B cell (primary cell): Measurements from ENCODE around the gene RYK. TPM values are rescaled to one million over a fixed set of nuclear protein-coding genes. Genes with fewer than 3 reads are reported as not detected.

Source experiments
- ATAC-seq: fragments of 200-7000 bp; cut with Tn5 transposase; one replicate; pipeline ENCODE4 v1.10.0; 2021; ENCODE audit warnings: low read depth, mild to moderate bottlenecking, moderate number of reproducible peaks, moderate library complexity
- CTCF ChIA-PET: fragments of 350-600 bp; sonication (Branson Sonifier 250); formaldehyde crosslinking; loops from one replicate; lab custom pipeline; 2021; ENCODE audit warnings: antibody characterized with exemption, inconsistent platforms; lab: Charles Lee
- POLR2A ChIA-PET: fragments of 350-600 bp; sonication (Branson Sonifier 250); formaldehyde crosslinking; loops from one replicate; lab custom pipeline; 2021; ENCODE audit warnings: antibody characterized with exemption; lab: Charles Lee
- DNase-seq: peaks from one replicate; pipeline ENCODE4 v3.0.0; 2013
- H2AFZ ChIP-seq: 2 replicates; pipeline ENCODE4 v1.6.1; 2012; ENCODE audit warnings: mild to moderate bottlenecking, low read depth, low read length; ENCODE audit not compliant: insufficient read depth, poor library complexity, severe bottlenecking
- H3K27ac ChIP-seq, 2 donors: 1 replicate in 1 of 2; 2 replicates in 1 of 2; pipeline ENCODE4 v1.5.1; 2012 to 2013; ENCODE audit warnings: low read length in 2 of 2, mild to moderate bottlenecking in 2 of 2, moderate library complexity in 1 of 2
- H3K27me3 ChIP-seq, 4 experiments: fragments of 200-600 bp in 1 of 4; sonication (generic) in 1 of 4; replicated peaks in 1 of 4; 1 replicate in 2 of 4; 2 replicates in 2 of 4; pipeline versions ENCODE4 v1.6.1 to v1.7.0; 2013 to 2016; ENCODE audit warnings: low read length in 3 of 4, mild to moderate bottlenecking in 2 of 4, mixed read lengths in 1 of 4, moderate library complexity in 1 of 4; ENCODE audit not compliant: insufficient read depth in 4 of 4, control insufficient read depth in 3 of 4; ENCODE audit errors: control extremely low read depth in 1 of 4
- H3K36me3 ChIP-seq, 2 experiments: replicated peaks in 1 of 2; 1 replicate in 1 of 2; 2 replicates in 1 of 2; pipeline versions ENCODE4 v1.6.1 to v1.7.1; 2013; ENCODE audit warnings: low read length in 1 of 2; ENCODE audit not compliant: insufficient read depth in 2 of 2, control insufficient read depth in 1 of 2; ENCODE audit errors: control extremely low read depth in 1 of 2, extremely low read depth in 1 of 2
- H3K4me1 ChIP-seq, 2 donors: fragments of 200-600 bp in 1 of 2; sonication (generic) in 1 of 2; 1 replicate in 1 of 2; 2 replicates in 1 of 2; pipeline versions ENCODE4 v1.5.1 to v1.6.1; 2013 to 2017; ENCODE audit warnings: low read length in 2 of 2; ENCODE audit not compliant: control insufficient read depth in 2 of 2, insufficient read depth in 2 of 2
- H3K4me2 ChIP-seq: replicated peaks from 2 replicates; pipeline ENCODE3; 2012; ENCODE audit warnings: mild to moderate bottlenecking, low read depth, low read length; ENCODE audit not compliant: poor library complexity, severe bottlenecking
- H3K4me3 ChIP-seq, 5 experiments: fragments of 200-600 bp in 1 of 5; sonication (generic) in 1 of 5; 1 replicate in 3 of 5; 2 replicates in 2 of 5; pipeline versions ENCODE4 v1.5.1 to v1.7.0; 2011 to 2016; ENCODE audit warnings: low read length in 4 of 5, mild to moderate bottlenecking in 4 of 5, low read depth in 2 of 5, control low read depth in 1 of 5, moderate library complexity in 1 of 5; ENCODE audit not compliant: insufficient read depth in 1 of 5; ENCODE audit errors: control extremely low read depth in 1 of 5, extremely low read depth in 1 of 5
- H3K79me2 ChIP-seq: fragments of 200-600 bp; sonication (generic); one replicate; pipeline ENCODE4 v1.6.0; 2016; ENCODE audit warnings: low read length; ENCODE audit not compliant: control insufficient read depth, insufficient read depth
- H3K9ac ChIP-seq: fragments of 200-600 bp; sonication (generic); 2 replicates; pipeline ENCODE4 v1.6.1; 2017; ENCODE audit warnings: mild to moderate bottlenecking, low read length, moderate library complexity
- H3K9me3 ChIP-seq, 3 donors: one replicate each; pipeline versions ENCODE4 v1.6.1 to v1.7.1; 2013; ENCODE audit warnings: low read length in 2 of 3; ENCODE audit not compliant: control insufficient read depth in 2 of 3, insufficient read depth in 1 of 3; ENCODE audit errors: control extremely low read depth in 1 of 3
- H4K20me1 ChIP-seq: 2 replicates; pipeline ENCODE4 v1.6.0; 2012; ENCODE audit warnings: mild to moderate bottlenecking, low read length; ENCODE audit not compliant: insufficient read depth, control insufficient read depth, poor library complexity, severe bottlenecking
- H3K27ac Mint-ChIP-seq: one replicate; pipeline ENCODE4 v1.8.0; 2021; ENCODE audit warnings: mixed read lengths
- H3K27me3 Mint-ChIP-seq: one replicate; pipeline ENCODE4 v1.8.0; 2021; ENCODE audit warnings: mixed read lengths
- H3K4me1 Mint-ChIP-seq: one replicate; pipeline ENCODE4 v1.8.0; 2021; ENCODE audit warnings: mixed read lengths
- H3K4me3 Mint-ChIP-seq: one replicate; pipeline ENCODE4 v1.8.0; 2021; ENCODE audit warnings: mixed read lengths
- H3K9me3 Mint-ChIP-seq: one replicate; pipeline ENCODE4 v1.8.0; 2022; ENCODE audit warnings: mixed read lengths; ENCODE audit not compliant: insufficient read depth
- EZH2 ChIP-seq: IDR thresholded peaks from 2 replicates; pipeline ENCODE4 v1.6.1; 2012; ENCODE audit warnings: borderline replicate concordance, low read depth, mild to moderate bottlenecking, moderate library complexity, low read length; ENCODE audit not compliant: insufficient read depth, poor library complexity, severe bottlenecking
- WGBS: methylation state at CpG from one replicate; pipeline ENCODE4 v1.1.5; 2013; ENCODE audit warnings: missing lambda C conversion rate; ENCODE audit not compliant: insufficient coverage; 5-methylcytosine and 5-hydroxymethylcytosine counted together
- intact Hi-C: fragments of 100-400 bp; cut with micrococcal nuclease; formaldehyde crosslinking; loops from one replicate; pipeline ENCODE4 v1.10.0; 2022
- polyA plus RNA-seq: library from polyadenylated mRNA; depleted of rRNA; stranded (reverse); fragments of >200 nt; gene quantifications from 2 replicates; pipeline ENCODE4 v1.2.3, GENCODE V29; 2012
- total RNA-seq, 2 donors: library from RNA; stranded (reverse); fragments of 120-200 nt in 1 of 2; gene quantifications; 1 replicate in 1 of 2; 2 replicates in 1 of 2; pipeline versions ENCODE4 v1.2.3 to v1.2.4, GENCODE V29; 2013 to 2022
- TF ChIP-seq, protein P1 (sequence below): fragments of 200-600 bp; IDR thresholded peaks from one replicate; pipeline ENCODE4 v1.8.0; 2022; ENCODE audit warnings: antibody characterized with exemption, mild to moderate bottlenecking

The RYK gene
- total and polyA plus RNA-seq, 2 donors (not counting 1 experiment from before 2014, with no cell fraction given): 16.9 to 67.7 TPM

DNA sequence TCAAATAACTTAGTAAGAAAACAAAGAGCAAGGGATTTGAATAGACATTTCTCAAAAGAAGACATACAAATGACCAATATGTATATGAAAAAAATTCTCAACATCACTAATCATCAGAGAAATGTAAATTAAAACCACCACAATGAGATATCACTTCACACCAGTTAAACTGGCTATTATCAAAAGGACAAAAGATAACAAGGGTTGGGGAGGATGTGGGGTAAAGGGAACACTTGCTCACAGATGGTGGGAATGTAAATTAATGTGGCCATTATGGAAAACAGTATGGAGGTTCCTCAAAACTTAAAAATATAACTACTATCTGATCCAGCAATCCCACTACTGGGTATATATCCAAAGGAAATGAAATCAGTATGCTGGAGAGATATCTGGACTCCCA lies 46.0 kb upstream of the RYK start:
- H3K4me1 ChIP-seq: peaks cover 8 to 9% of the 10 kb centered on the region in 2 donors
- no peak overlapping the region for H3K27ac ChIP-seq
- Mint-ChIP-seq H3K27me3 (peaks cover 16% of the 10 kb centered on the region), H3K9me3 (peaks cover 5% of the 10 kb centered on the region), H3K27ac (no peak overlapping the region), H3K4me1 (no peaks in the 10 kb centered on the region), H3K4me3 (no peak overlapping the region)
- ChIA-PET POLR2A (no interaction called here), CTCF (interaction anchor here (0.9 kb wide), 1 partner anchor 12 kb away, joined by 3 read pairs; no protein-coding TSS in a partner anchor)
- intact Hi-C loops: no loop called here
- no peak for DNase-seq
- no peaks in the 10 kb centered on the region for H3K79me2 ChIP-seq
- H3K9me3 ChIP-seq: no peaks in the 10 kb centered on the region
- H2AFZ ChIP-seq: no peak overlapping the region
- ATAC-seq: no peak
- no peak overlapping the region for H3K4me3 ChIP-seq
- peaks cover 0 to 4% (median 2%) of the 10 kb centered on the region in 4 experiments for H3K27me3 ChIP-seq
- no peaks in the 10 kb centered on the region for H4K20me1 ChIP-seq
- no peak for TF ChIP-seq EZH2
- TF ChIP-seq, protein P1, sequence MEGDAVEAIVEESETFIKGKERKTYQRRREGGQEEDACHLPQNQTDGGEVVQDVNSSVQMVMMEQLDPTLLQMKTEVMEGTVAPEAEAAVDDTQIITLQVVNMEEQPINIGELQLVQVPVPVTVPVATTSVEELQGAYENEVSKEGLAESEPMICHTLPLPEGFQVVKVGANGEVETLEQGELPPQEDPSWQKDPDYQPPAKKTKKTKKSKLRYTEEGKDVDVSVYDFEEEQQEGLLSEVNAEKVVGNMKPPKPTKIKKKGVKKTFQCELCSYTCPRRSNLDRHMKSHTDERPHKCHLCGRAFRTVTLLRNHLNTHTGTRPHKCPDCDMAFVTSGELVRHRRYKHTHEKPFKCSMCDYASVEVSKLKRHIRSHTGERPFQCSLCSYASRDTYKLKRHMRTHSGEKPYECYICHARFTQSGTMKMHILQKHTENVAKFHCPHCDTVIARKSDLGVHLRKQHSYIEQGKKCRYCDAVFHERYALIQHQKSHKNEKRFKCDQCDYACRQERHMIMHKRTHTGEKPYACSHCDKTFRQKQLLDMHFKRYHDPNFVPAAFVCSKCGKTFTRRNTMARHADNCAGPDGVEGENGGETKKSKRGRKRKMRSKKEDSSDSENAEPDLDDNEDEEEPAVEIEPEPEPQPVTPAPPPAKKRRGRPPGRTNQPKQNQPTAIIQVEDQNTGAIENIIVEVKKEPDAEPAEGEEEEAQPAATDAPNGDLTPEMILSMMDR: no peak
- H3K9ac ChIP-seq: no peak overlapping the region
- no peak overlapping the region for H3K4me2 ChIP-seq
- no peaks in the 10 kb centered on the region for H3K36me3 ChIP-seq

DNA sequence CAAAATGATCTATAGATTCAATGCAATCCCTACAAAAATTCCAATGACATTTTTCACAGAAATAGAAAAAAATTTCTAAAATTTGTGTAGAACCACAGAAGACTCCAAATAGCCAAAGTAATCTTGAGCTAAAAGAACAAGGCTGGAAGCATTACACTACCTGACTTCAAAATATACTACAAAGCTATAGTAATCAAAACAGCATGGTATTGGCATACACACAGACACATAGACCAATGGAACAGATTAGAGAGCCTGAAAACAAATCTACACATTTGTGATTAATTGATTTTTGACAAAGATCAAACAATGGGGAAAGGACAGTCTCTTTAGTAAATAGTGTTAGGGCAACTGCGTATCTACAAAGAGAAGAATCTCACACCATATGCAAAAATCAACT lies 45.3 kb upstream of the RYK start:
- Histone ChIP-seq H3K9ac (no peak overlapping the region), H3K4me3 (no peak overlapping the region), H3K9me3 (no peaks in the 10 kb centered on the region), H3K4me2 (no peak overlapping the region), H2AFZ (no peak overlapping the region), H3K27ac (no peak overlapping the region), H3K27me3 (peaks cover 0 to 4% (median 2%) of the 10 kb centered on the region in 4 experiments), H3K79me2 (no peaks in the 10 kb centered on the region), H3K36me3 (no peaks in the 10 kb centered on the region), H3K4me1 (peaks cover 8 to 9% of the 10 kb centered on the region in 2 donors), H4K20me1 (no peaks in the 10 kb centered on the region)
- intact Hi-C loops: no loop called here
- CTCF ChIA-PET: interaction anchor here (0.9 to 1.9 kb wide), 2 partner anchors 12 to 13 kb away, joined by 3 to 7 read pairs; no protein-coding TSS in a partner anchor
- Mint-ChIP-seq H3K9me3 (peaks cover 5% of the 10 kb centered on the region), H3K27me3 (peaks cover 16% of the 10 kb centered on the region), H3K4me3 (no peak overlapping the region), H3K4me1 (no peaks in the 10 kb centered on the region), H3K27ac (no peak overlapping the region)
- DNase-seq (no peak), ATAC-seq (no peak)
- TF ChIP-seq, protein P1: no peak
- TF ChIP-seq EZH2: no peak
- POLR2A ChIA-PET: no interaction called here
- WGBS: no CpG with 5 or more reads among the region's 1 CpG
